GM21515 (cell line): ENCODE data around the gene MAG.
"Not testable (repeated sequence)": the region's sequence is repeated elsewhere in the genome, so short reads cannot be mapped to it uniquely, and the experiment has no call there.

Source experiments
- ATAC-seq: cut with Tn5 transposase; IDR thresholded peaks from one replicate; pipeline ENCODE4 v1.9.1; 2021; ENCODE audit not compliant: unreplicated experiment

MAG gene

GRCh38 chr19:35279985-35280821 lies 11.8 kb upstream of the MAG start:
- ATAC-seq = no peak

- ATAC-seq = no peak
Observed at GRCh38 chr19:35281303-35281702, 10.7 kb upstream of the MAG start.

GRCh38 chr19:35284153-35285094 lies 7.5 kb upstream of the MAG start:
- ATAC-seq = no peak

GRCh38 chr19:35285095-35285449 lies 6.9 kb upstream of the MAG start:
- ATAC-seq = no peak

GRCh38 chr19:35285465-35285864 lies 6.5 kb upstream of the MAG start:
- ATAC-seq = not testable (repeated sequence)

- not testable (repeated sequence) for ATAC-seq
Observed at GRCh38 chr19:35286101-35286500, 5.9 kb upstream of the MAG start.

- ATAC-seq = no peak
Observed at GRCh38 chr19:35287713-35288112, 4.2 kb upstream of the MAG start.

GRCh38 chr19:35288331-35288730 lies 3.6 kb upstream of the MAG start:
- ATAC-seq = no peak

- ATAC-seq = no peak
Observed at GRCh38 chr19:35288906-35289305, 3.1 kb upstream of the MAG start.

GRCh38 chr19:35290381-35291127 lies 1.4 kb upstream of the MAG start:
- ATAC-seq = no peak

GRCh38 chr19:35291259-35291658 lies 702 bp upstream of the MAG start:
- no peak for ATAC-seq

- ATAC-seq = no peak
Observed at GRCh38 chr19:35292421-35293362, 731 bp downstream of the MAG start.

GRCh38 chr19:35293363-35293739 lies 1.4 kb downstream of the MAG start:
- ATAC-seq = no peak

- no peak for ATAC-seq
Observed at GRCh38 chr19:35293808-35294207, 1.8 kb downstream of the MAG start.

GRCh38 chr19:35294328-35294727 lies 2.4 kb downstream of the MAG start:
- ATAC-seq = no peak

GRCh38 chr19:35294859-35295791 lies 3.2 kb downstream of the MAG start:
- no peak for ATAC-seq

- ATAC-seq = no peak
Observed at GRCh38 chr19:35295792-35296462, 4.0 kb downstream of the MAG start.

GRCh38 chr19:35296644-35297514 lies 4.9 kb downstream of the MAG start:
- no peak for ATAC-seq
